ENCODE measurements around the gene ATXN7.

The ATXN7 gene

GRCh38 chr3:63932509-63933212 is 69.0 kb downstream of the ATXN7 start:
- no peak for DNase-seq (ENCODE audit: extremely low read depth, insufficient read length)
- Histone ChIP-seq H3K36me3 (ENCODE audit: control insufficient read depth, insufficient read depth, low read length) (peaks cover 1% of the 10 kb centered on the region; the same call in 1 of the 2 replicates), H3K27me3 (replicated peaks; ENCODE audit: control insufficient read depth, insufficient read depth, low read length) (no peaks in the 10 kb centered on the region), H3K4me3 (replicated peaks; ENCODE audit: low read depth, low read length) (no peak overlapping the region)
- no peak for TF ChIP-seq CTCF (IDR thresholded peaks at IDR 0.05; ENCODE audit: insufficient read depth, low read length, poor library complexity, severe bottlenecking)

- no peaks in the 10 kb centered on the region for H3K27me3 ChIP-seq (replicated peaks; ENCODE audit: control insufficient read depth, insufficient read depth, low read length)
- no peak overlapping the region for H3K4me3 ChIP-seq (replicated peaks; ENCODE audit: low read depth, low read length)
- no peak for TF ChIP-seq CTCF (IDR thresholded peaks at IDR 0.05; ENCODE audit: insufficient read depth, low read length, poor library complexity, severe bottlenecking)
- H3K36me3 ChIP-seq (ENCODE audit: control insufficient read depth, insufficient read depth, low read length), result peaks cover 1% of the 10 kb centered on the region; the same call in 1 of the 2 replicates
- peak; percentile 40 for DNase-seq (ENCODE audit: extremely low read depth, insufficient read length)
These were observed 69.8 kb downstream of the ATXN7 start for GRCh38 chr3:63933459-63933858.

- Histone ChIP-seq H3K4me3 (replicated peaks; ENCODE audit: low read depth, low read length) (no peak overlapping the region), H3K27me3 (replicated peaks; ENCODE audit: control insufficient read depth, insufficient read depth, low read length) (no peaks in the 10 kb centered on the region), H3K36me3 (ENCODE audit: control insufficient read depth, insufficient read depth, low read length) (peaks cover 1% of the 10 kb centered on the region; the same call in 1 of the 2 replicates)
- TF ChIP-seq CTCF (IDR thresholded peaks at IDR 0.05; ENCODE audit: insufficient read depth, low read length, poor library complexity, severe bottlenecking), result no peak
- DNase-seq (ENCODE audit: extremely low read depth, insufficient read length), result peak; percentile 18
These were observed 70.6 kb downstream of the ATXN7 start for GRCh38 chr3:63934041-63934866.

- DNase-seq (ENCODE audit: extremely low read depth, insufficient read length), result no peak
- no peak for TF ChIP-seq CTCF (IDR thresholded peaks at IDR 0.05; ENCODE audit: insufficient read depth, low read length, poor library complexity, severe bottlenecking)
- no peak overlapping the region for H3K4me3 ChIP-seq (replicated peaks; ENCODE audit: low read depth, low read length)
- H3K36me3 ChIP-seq (ENCODE audit: control insufficient read depth, insufficient read depth, low read length), result peaks cover 1% of the 10 kb centered on the region; the same call in 1 of the 2 replicates
- no peaks in the 10 kb centered on the region for H3K27me3 ChIP-seq (replicated peaks; ENCODE audit: control insufficient read depth, insufficient read depth, low read length)
These were observed 73.3 kb downstream of the ATXN7 start for GRCh38 chr3:63936925-63937324.

DNA sequence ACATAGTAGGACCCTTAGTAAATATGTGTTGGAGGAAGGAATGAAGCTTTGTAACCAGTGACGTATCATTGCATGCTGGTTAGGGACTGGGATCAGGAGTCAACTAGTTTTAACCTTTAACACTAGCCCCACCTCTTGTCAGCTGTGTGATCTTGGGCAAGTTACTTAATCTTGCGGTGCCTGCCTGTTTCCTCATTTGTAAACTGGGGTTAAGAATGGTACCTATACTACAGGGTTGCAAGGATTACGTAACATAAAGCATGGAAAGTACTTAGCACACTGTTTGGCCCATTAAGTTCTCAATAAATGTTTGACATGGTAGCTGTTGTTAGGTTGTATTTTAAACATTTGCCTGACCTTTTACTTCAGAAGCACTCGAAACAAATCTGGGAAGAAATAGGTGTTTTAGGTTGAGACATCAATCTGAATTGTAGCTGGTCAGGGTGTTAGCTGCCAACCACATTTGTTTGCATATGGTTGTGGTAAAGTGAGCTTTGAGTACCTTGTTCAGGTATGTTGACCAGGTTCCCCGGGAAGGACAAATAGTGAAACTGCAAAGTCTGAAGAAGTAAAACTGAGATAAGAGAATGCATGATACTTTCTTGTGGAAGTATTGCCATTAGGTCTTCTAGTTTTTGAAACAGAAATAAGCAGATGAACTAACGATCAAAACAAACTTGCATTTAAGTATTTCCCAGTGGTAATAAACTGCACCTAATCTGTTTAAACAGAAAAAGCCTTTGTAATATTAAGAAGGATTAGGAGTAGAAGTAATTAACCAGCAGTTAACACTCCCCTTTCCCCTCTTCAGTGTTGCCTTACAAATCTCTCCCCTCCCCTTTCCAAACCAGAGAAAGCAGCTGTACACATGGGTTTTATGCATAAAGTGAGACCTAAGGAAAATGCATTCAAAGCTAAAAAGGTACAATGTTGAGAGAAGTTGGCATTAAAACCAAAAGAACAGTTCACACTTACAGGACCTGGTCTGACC is 74.3 kb downstream of the ATXN7 start:
- H3K36me3 ChIP-seq (ENCODE audit: control insufficient read depth, insufficient read depth, low read length), result peaks cover 1% of the 10 kb centered on the region; the same call in 1 of the 2 replicates
- H3K27me3 ChIP-seq (replicated peaks; ENCODE audit: control insufficient read depth, insufficient read depth, low read length), result no peaks in the 10 kb centered on the region
- peak overlapping the region; percentile 18 for H3K4me3 ChIP-seq (replicated peaks; ENCODE audit: low read depth, low read length)
- no peak for TF ChIP-seq CTCF (IDR thresholded peaks at IDR 0.05; ENCODE audit: insufficient read depth, low read length, poor library complexity, severe bottlenecking)
- peak; percentile 59 for DNase-seq (ENCODE audit: extremely low read depth, insufficient read length)

All from GM06990 (cell line).